HG02884 (cell line): ENCODE data around the gene MMS22L.
"Not testable (repeated sequence)": the region's sequence is repeated elsewhere in the genome, so short reads cannot be mapped to it uniquely, and the experiment has no call there.

Source experiments
- ATAC-seq: cut with Tn5 transposase; IDR thresholded peaks from one replicate; pipeline ENCODE4 v1.9.1; 2021; ENCODE audit warnings: mild to moderate bottlenecking, moderate library complexity; ENCODE audit not compliant: unreplicated experiment

The MMS22L gene

GRCh38 chr6:97246842-97247241, 36.2 kb downstream of the MMS22L start:
- no peak for ATAC-seq

- no peak for ATAC-seq
Measured at GRCh38 chr6:97240222-97240621, 42.8 kb downstream of the MMS22L start.

- no peak for ATAC-seq
Measured at GRCh38 chr6:97231911-97232310, 51.1 kb downstream of the MMS22L start.

GRCh38 chr6:97222903-97223302, 60.1 kb downstream of the MMS22L start:
- ATAC-seq: no peak

GRCh38 chr6:97218912-97219311, 64.1 kb downstream of the MMS22L start:
- ATAC-seq: no peak

- ATAC-seq: no peak
Measured at GRCh38 chr6:97215157-97215769, 67.8 kb downstream of the MMS22L start.

GRCh38 chr6:97214671-97215070, 68.3 kb downstream of the MMS22L start:
- ATAC-seq: no peak

- ATAC-seq: no peak
Measured at GRCh38 chr6:97207383-97207782, 75.6 kb downstream of the MMS22L start.

GRCh38 chr6:97205966-97206365, 77.0 kb downstream of the MMS22L start:
- ATAC-seq: no peak

- ATAC-seq: no peak
Measured at GRCh38 chr6:97203343-97203742, 79.7 kb downstream of the MMS22L start.

- ATAC-seq: no peak
Measured at GRCh38 chr6:97198046-97198565, 84.9 kb downstream of the MMS22L start.

GRCh38 chr6:97195117-97195516, 87.9 kb downstream of the MMS22L start:
- no peak for ATAC-seq

- no peak for ATAC-seq
Measured at GRCh38 chr6:97189767-97190166, 93.2 kb downstream of the MMS22L start.

- no peak for ATAC-seq
Measured at GRCh38 chr6:97187951-97188350, 95.1 kb downstream of the MMS22L start.

GRCh38 chr6:97186416-97186999, 96.5 kb downstream of the MMS22L start:
- ATAC-seq: peak; percentile 83

GRCh38 chr6:97177905-97178304, 105.1 kb downstream of the MMS22L start:
- no peak for ATAC-seq

- no peak for ATAC-seq
Measured at GRCh38 chr6:97176468-97176867, 106.5 kb downstream of the MMS22L start.

- no peak for ATAC-seq
Measured at GRCh38 chr6:97175806-97176205, 107.2 kb downstream of the MMS22L start.

- ATAC-seq: no peak
Measured at GRCh38 chr6:97174471-97174870, 108.5 kb downstream of the MMS22L start.

- ATAC-seq: no peak
Measured at GRCh38 chr6:97160280-97160679, 122.7 kb downstream of the MMS22L start.

- not testable (repeated sequence) for ATAC-seq
Measured at GRCh38 chr6:97155447-97155846, 127.6 kb downstream of the MMS22L start.

GRCh38 chr6:97154015-97154414, 129.0 kb downstream of the MMS22L start:
- ATAC-seq: no peak

- no peak for ATAC-seq
Measured at GRCh38 chr6:97151601-97152000, 131.4 kb downstream of the MMS22L start.
